ENCODE results near the gene SCRG1. TPM values are rescaled to one million over a fixed set of nuclear protein-coding genes. Genes with fewer than 3 reads are reported as not detected.

SCRG1 gene
- polyA plus RNA-seq, 3 donors = 0.07 to 0.24 (median 0.08) TPM

GRCh38 chr4:173436771-173437265 is 37.9 kb upstream of the SCRG1 start:
- Histone ChIP-seq H3K9me3 (replicated peaks in 1 of 2; ENCODE audit: control insufficient read depth in 1 of 2, insufficient read depth in 1 of 2, low read length in 2 of 2) (peaks cover 5 to 7% of the 10 kb centered on the region in 2 donors), H3K4me1 (ENCODE audit: control insufficient read depth in 1 of 2, insufficient read depth in 2 of 2, low read length in 2 of 2) (peaks cover 13 to 23% of the 10 kb centered on the region in 2 donors), H3K4me2 (replicated peaks; ENCODE audit: extremely low read depth, low read length, poor library complexity, severe bottlenecking) (no peak overlapping the region), H3K27me3 (ENCODE audit: control insufficient read depth in 2 of 2, insufficient read depth in 2 of 2, low read length in 2 of 2) (no peaks in the 10 kb centered on the region), H4K20me1 (ENCODE audit: insufficient read depth, low read length) (no peaks in the 10 kb centered on the region), H3K4me3 (replicated peaks in 1 of 3; ENCODE audit: low read depth in 2 of 3, low read length in 3 of 3) (no peak overlapping the region), H2AFZ (ENCODE audit: insufficient read depth, low read depth, low read length, poor library complexity, severe bottlenecking) (no peak overlapping the region), H3K9ac (ENCODE audit: insufficient read depth, low read length, poor library complexity, severe bottlenecking) (no peak overlapping the region), H3K27ac (ENCODE audit: low read depth in 1 of 2, low read length in 2 of 2) (no peak overlapping the region), H3K79me2 (ENCODE audit: insufficient read depth, low read length) (no peaks in the 10 kb centered on the region), H3K36me3 (replicated peaks in 1 of 2; ENCODE audit: control insufficient read depth in 1 of 2, insufficient read depth in 2 of 2, low read length in 2 of 2) (peaks cover 0 to 19% of the 10 kb centered on the region in 2 donors)
- Mint-ChIP-seq H3K4me3 (no peak overlapping the region), H3K4me1 (peaks cover 23% of the 10 kb centered on the region), H3K27me3 (ENCODE audit: low read depth in 3 of 3) (peaks cover 1 to 3% (median 1%) of the 10 kb centered on the region in 3 donors), H3K9me3 (peaks cover 0 to 12% (median 8%) of the 10 kb centered on the region in 7 donors), H3K36me3 (peaks cover 16 to 39% of the 10 kb centered on the region in 2 donors), H3K27ac (no peak overlapping the region)
- TF ChIP-seq CTCF (IDR thresholded peaks at IDR 0.05) = no peak
- DNase-seq = no peak
- intact Hi-C loops (cut with micrococcal nuclease) = no loop called here
- 94% methylated on average over 2 of the region's 6 CpGs for WGBS (ENCODE audit: insufficient coverage)

GRCh38 chr4:173436149-173436579 is 37.2 kb upstream of the SCRG1 start:
- Mint-ChIP-seq H3K4me1 (peaks cover 23% of the 10 kb centered on the region), H3K36me3 (peaks cover 16 to 39% of the 10 kb centered on the region in 2 donors), H3K4me3 (no peak overlapping the region), H3K27ac (no peak overlapping the region), H3K27me3 (ENCODE audit: low read depth in 3 of 3) (peaks cover 1 to 3% (median 1%) of the 10 kb centered on the region in 3 donors), H3K9me3 (peaks cover 0 to 15% (median 8%) of the 10 kb centered on the region in 7 donors)
- no peak for TF ChIP-seq CTCF (IDR thresholded peaks at IDR 0.05)
- no peak for DNase-seq
- Histone ChIP-seq H3K4me3 (replicated peaks in 1 of 3; ENCODE audit: low read depth in 2 of 3, low read length in 3 of 3) (no peak overlapping the region), H3K9me3 (replicated peaks in 1 of 2; ENCODE audit: control insufficient read depth in 1 of 2, insufficient read depth in 1 of 2, low read length in 2 of 2) (peaks cover 5 to 7% of the 10 kb centered on the region in 2 donors), H3K36me3 (replicated peaks in 1 of 2; ENCODE audit: control insufficient read depth in 1 of 2, insufficient read depth in 2 of 2, low read length in 2 of 2) (peaks cover 0 to 19% of the 10 kb centered on the region in 2 donors), H3K4me1 (ENCODE audit: control insufficient read depth in 1 of 2, insufficient read depth in 2 of 2, low read length in 2 of 2) (peaks cover 13 to 23% of the 10 kb centered on the region in 2 donors), H3K27me3 (ENCODE audit: control insufficient read depth in 2 of 2, insufficient read depth in 2 of 2, low read length in 2 of 2) (no peaks in the 10 kb centered on the region), H3K9ac (ENCODE audit: insufficient read depth, low read length, poor library complexity, severe bottlenecking) (no peak overlapping the region), H3K4me2 (replicated peaks; ENCODE audit: extremely low read depth, low read length, poor library complexity, severe bottlenecking) (no peak overlapping the region), H3K27ac (ENCODE audit: low read depth in 1 of 2, low read length in 2 of 2) (no peak overlapping the region), H4K20me1 (ENCODE audit: insufficient read depth, low read length) (no peaks in the 10 kb centered on the region), H2AFZ (ENCODE audit: insufficient read depth, low read depth, low read length, poor library complexity, severe bottlenecking) (no peak overlapping the region), H3K79me2 (ENCODE audit: insufficient read depth, low read length) (no peaks in the 10 kb centered on the region)
- intact Hi-C loops (cut with micrococcal nuclease) = no loop called here
- WGBS (ENCODE audit: insufficient coverage) = 84% methylated on average over 3 of the region's 5 CpGs
